Stimulated activated CD4-positive, alpha-beta T cell treated with anti-CD3 and anti-CD28 coated beads, TNF-alpha, amount 100 ng/mL, for 48 hours (primary cell): Measurements from ENCODE around the gene RNLS.

Source experiments
- DNase-seq, 3 donors: peaks; one replicate each; pipeline ENCODE4 v3.0.0-alpha.2; 2020; ENCODE audit warnings: low read depth in 3 of 3

Gene RNLS

DNA sequence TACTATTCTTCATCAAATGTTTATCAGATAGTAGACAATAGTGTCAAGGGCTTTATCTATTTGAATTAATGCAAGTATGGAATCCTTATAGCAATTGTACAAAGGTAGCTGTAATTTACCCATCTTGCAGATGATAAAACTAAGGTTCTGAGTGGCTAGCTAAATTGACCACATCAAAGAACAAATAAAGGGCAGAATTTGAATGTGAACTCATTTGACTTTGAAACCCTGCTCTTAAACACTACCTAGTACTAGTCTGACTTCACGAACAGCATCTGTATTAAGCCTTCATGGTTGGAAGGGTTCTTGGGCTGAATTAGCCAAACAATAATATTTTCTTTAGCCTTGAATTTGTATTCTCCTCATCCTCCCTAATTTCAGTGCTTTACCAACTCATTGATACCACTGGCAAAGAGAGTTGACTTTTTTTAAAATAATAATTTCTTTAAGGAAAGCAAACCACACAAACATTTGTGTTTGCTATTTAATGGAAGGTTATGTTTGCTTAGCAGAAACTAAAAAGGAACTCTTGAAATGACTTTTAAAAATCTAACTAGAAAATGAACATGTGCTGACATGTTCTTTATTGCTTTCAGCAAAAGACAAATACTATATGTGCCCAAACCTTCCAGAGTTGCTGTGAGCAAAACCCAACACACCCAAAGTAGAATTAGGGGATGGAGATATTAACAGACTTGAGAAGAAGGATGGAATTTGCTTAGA, 322.6 kb downstream of the RNLS start:
- no peak for DNase-seq

DNA sequence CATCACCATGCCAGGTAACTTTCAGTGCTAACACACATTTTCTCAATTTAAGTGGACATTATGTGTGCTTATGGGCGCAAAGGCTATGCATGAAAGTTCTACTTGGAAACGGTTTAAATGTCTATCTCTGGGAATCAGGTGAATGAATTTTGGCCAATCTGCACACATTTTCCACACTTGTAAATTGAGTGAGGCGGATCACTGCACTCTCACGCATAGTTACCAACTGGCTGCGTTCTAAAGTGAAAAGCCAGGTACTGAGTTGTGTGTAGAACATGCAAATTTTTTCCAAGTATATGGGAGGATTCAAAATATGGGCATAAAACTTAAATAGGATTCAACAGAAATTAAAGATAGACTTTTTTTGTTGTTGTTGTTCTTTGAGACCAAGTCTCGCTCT, 323.7 kb downstream of the RNLS start:
- no peak for DNase-seq

DNA sequence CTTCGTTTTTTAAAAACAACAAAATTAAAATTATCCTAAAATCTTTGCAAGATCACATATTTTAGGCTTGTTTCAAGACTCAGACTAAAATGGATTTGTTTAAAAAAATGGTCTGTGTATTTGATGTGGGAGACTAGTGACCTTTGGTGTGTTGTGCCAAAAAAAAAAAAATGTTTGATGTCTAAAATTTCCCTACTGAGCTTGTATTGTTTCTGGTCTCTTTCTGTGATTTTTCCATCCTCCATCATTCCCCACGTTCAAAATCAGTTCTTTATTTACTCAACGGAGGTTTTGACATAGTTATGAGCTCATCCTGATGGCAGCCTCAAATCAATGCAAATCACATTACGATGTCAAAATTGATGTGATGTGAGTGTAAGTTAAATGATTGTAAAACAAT, 326.2 kb downstream of the RNLS start:
- no peak for DNase-seq

DNA sequence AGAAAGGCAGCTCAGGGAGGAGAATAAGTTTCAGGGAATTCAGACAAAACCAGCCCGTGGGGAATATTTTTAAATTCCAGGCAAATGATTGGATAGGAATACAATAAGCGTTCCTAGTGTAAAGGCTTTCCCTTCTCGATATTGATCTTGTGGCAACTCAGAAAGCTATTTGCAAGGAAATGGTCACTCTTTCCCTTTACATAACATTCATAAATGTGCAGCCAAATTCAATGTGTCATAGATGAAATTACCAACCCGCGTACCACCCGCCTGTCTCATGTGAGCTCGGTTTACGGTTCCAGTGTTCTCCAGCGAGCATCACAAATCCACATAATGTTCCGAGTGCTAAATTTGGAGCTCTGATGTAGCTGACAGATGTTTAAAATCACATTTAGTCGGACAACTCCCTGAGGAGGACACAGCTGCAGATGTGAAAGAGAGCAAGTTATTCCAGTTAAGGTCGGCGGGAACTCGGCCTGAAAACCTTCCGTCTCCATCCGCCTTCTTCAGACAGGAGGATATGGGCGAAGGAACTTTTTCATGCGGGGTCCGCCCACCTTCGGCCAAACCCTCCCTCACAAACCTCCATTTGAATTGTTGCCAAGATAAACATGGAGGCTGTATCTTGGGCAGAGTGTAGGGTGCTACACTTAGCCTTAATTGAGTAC, 327.0 kb downstream of the RNLS start:
- no peak for DNase-seq

DNA sequence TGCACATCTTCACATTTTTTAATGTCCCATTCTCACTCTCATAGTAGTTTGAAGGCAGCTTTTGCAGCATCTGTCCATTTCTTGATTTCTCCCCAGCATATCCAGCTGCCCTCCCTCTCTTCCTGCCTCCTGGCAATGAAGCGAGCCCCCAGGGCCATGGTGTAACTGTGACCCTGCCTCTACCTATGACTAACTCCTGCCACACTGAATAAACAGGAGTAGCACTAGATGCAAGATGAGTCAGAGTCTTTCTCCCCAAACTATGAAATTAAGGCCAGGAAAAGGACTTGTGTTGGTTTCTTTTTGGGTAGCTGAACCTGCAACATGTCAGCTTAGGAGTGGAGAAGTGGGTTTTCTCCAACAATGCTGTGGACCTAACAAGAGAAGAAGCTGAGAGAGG, 329.0 kb downstream of the RNLS start:
- no peak for DNase-seq

DNA sequence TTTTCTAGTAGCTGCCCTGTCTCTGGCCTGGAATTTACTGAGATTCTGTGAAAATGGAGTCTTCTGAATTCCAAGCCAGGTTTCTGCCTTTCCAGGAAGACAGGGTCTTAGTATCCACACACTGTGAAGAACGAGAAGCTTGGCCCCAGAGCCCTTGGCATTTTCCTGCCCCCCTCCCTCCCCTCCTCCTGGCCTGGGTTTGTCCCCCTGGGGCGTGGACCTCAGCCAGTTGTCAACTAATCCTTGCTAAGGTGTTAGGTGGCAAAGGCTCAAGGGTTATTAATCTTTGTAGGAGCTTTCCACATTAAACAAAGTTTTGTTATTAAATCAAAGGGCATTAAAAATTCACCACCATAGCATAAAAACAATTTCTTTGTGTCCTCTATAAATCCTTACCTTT, 329.5 kb downstream of the RNLS start:
- DNase-seq: no peak

DNA sequence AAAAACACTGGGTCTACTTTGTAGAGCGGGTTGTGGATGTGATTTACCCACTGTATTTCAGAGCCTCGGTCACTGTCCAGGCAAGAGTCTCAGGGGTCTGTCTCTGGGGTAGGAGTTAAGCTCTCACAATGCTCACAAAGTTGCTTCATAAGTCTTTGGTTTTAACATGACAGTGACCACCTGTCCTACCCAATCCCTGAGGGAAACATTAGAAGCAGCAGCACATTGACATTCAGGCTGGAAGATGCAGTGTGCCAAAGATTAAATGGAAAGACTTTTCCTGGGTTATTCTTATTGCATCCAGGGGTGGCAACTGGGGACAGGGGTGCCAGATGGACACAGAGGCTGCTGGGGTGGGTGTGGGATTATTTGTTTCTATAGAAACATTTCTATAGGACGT, 330.0 kb downstream of the RNLS start:
- no peak for DNase-seq

DNA sequence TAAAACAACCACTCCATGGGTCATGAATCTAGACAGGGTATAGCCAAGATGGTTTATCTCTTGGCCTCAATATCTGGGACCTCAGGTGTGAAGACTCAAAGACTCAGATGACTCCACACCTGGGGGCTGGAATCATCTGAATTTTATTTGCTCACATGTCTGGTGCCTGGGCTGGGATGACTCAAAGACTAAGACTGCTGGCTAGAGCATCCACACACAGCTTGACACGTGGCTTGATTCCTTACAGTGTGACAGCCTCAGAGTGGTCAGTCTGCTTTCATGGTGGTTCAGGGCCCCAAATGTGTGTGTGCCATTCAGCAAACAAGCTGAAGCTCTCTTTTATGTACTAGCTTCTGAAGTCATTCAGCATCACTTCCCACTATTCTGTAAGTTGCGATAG, 333.7 kb downstream of the RNLS start:
- no peak for DNase-seq

DNA sequence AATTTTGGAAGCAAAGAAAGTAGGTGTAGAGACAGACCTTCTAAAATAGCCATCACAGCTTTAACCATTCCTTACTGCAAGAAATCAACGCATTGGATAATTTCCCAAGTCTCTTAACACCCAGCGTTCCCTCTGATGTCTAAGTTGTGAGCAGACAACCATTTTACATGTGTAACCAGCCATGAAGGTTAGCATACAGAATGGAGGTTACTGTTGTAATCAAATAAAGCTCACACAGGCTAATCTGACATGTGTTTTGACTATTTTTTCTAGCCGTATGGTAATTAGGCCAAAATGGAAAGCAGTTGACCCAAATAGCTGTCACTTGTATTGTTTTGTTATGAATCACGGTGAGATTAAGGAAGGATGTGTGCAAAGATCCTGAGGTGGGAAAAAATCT, 336.4 kb downstream of the RNLS start:
- no peak for DNase-seq

DNA sequence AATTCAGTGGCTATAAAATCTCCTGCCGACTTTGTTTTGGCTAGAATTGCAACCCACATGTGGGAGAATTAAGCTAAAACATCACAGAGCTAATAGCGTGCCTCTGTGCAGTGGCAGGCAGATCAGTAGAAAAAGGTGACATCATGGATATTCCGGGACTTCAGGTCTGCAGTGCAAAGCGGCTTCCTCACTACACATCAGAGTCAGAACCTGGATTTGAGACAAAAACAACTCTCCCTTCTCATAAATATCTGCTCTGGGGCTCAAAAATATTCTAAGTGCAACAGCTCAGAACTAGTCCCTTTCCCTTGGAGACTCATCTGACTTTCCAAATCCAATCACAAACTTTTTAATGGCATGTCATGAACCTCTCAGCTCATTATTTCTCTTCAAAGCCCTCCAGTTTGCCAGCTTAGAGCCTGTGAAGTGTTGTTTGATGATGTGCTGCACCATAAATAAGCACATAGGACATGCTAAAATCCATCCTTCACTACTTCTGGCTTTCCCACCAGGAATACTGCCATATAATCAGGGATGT, 337.1 kb downstream of the RNLS start:
- DNase-seq: no peak

DNA sequence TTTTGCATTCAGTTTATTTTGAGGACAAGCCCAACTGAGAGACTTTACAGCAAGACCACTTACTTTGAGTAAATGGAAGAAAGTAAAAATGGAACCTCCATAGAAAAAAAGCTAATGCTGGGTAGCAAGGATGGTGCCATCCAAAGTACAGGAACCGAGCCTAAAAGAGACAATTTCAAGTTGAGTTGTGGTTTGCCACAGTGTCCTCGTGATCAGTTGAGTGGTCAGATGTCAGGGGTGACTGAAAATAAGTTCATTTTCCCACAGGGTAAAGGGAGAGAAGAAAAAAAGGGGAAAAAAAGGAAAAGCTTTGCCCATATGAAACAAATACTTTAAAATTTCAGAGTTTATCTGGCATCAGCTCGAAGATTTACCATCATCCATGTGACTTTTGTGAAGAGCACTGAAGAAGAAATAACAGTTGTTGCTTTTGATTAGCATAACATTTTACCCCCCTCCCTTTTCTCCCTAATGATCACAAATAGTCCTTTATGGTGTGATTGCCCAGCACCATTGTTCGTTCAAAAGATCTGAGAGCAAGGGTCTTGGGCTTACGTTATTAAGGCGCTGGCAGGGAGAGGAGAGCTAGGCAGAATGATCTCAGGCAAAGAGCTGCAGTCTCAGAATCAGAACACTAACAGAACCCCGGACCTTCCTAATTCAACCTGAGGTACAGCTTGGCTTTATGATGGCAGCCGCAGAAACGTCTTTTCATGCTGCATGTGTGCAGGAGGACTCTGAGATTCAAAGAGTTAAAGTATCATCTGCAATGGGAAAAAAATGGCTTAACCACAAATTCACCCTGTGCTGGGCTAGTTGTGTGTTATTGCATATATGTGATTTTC, 338.1 kb downstream of the RNLS start:
- no peak for DNase-seq

DNA sequence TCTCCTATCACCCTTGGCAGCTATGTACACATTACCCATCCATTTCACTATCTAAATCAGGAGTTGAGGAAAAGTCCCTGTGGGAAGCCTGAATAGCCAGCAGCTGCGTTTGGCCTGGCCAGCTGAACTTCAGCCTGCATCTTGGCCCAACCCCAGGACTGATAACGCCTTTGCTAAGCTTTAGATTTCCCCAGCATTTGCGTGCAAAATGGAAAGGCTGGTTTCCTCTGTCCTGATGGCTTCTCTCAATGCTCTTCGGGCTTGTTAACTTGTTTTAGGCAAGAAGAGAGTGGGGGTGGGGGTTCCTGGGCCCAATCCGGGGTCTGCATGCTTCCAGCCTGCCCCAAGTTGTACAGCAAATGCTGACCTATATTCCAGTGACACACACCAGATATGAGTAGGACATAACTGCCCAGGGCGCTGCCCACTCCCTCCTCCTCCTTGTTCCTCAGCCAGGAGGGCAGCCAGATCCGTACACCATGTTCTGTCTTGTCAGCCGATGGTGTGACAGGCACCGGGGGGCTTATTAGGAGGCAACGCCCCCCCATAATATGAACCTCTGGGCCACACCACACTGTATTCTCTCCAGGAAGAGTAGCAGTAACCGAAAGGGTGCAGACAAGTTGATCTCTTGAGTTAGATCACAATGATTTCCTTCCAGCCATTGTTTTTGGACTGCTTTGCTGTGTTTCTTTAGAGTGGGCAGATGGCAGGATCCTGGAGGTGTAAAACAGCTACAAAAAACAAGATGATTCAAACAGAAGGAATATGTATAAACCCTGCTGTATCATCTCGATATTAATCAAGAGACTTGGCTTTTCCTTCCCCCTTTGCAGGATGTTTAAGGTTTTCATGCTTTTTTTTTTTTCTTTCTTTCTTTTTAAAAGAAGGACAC, 339.0 kb downstream of the RNLS start:
- no peak for DNase-seq

DNA sequence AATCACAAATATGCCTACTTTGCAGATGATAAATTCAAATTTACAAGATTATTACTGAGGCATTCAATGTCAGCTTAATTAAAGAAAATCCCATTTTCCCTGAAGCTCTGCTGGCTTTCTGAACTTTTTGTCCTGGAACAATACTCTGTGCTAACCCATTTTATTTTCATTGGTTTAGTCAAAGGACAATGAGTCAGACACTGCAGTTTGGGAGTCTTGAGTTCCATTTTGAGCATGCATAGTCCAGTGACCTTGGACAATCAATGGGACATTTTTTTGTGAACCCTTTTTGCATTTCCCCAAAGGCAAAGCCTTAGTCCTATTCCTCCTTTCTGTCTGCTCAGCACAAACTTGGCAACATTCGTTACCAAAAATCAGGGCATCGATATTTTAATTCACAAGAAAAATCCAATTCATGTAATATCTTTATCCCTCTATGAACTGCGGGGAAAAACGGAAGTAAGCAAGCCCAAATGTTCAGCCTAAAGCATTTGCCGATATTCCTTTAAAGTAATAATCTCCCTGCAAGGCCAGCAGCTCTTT, 339.8 kb downstream of the RNLS start:
- DNase-seq: no peak

DNA sequence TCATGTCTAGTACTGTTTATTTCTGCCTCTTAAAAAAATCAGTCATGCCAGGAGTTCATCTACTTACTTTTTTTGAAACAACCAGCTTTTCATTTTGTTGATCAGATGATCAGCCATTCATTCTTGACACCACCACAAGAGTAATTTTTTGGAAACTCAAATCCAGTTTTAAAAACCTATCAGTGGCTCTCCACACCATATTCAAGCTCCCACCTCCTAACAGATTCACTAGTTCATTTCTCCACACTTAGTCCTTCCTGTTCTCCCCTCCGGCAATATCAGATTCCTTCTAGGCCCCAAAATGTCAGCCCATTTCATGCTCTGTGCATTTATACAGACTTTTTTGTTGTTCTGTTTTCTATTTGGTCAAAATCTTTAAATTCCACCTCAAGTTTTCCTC, 341.6 kb downstream of the RNLS start:
- DNase-seq: no peak

DNA sequence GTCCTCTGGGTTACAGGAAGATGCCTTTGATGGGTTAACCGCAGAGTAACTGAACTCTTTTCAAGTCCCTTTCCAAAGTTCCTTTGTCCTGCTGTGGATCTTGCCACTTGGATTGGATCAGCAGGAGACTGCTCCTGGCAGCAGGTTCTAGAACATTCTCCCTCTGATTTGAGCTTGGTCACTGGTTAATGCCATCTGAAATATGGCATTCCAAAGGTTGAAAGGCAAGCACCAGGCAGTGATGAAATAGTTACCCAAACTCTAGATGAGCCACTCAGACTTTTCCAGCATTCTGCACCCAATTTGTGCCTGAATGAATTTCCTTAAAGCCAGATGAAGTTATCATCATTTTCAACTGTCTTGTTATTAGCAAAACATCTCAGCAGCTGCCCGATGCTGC, 343.9 kb downstream of the RNLS start:
- DNase-seq: no peak

DNA sequence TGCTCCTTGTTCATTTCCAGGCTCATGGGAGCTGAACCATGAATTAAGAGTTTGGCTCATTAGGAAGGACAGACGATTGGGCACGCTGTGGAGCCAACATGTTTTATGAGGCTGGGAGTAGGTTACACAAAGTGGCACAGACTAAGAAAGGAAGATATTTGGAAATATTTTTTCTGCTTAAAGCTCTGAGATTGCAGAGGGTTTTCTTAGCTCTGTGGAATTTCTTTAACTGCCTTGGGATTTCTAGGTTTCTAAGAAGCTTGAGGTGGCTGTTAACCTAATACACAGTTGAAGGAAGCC, 344.6 kb downstream of the RNLS start:
- DNase-seq: no peak

DNA sequence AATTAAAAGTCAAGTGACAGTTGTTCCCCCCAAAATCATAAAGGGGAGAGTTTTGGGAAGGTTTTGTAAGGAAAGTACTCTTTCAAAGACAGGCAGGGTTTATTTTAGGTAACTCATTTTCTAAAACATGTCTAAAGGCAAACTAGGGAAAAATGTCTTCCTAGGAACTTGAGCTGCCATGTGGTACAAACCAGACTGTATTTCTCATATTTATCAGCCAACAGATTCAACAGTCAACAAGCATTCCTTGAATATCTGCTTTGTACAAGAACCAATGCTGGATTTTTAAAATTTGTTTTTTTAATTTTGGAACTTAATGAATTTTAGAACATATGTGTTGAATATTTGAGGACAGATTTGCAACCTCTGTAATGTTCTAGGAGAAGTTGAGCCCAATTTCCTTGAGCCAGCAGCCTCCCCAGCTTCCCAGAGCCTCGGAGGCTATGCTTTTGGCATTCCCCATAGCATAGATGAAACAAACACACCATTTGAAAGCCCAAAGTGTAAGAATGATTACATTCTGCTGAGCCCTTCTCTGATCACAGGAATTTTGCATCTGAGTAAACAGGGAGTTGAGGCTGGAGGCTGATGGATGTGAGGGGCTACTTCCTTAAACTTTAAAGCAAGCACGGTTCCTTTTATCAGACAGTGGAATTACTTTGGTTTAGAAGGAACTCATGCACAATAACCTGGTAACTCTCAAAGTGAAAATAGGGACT, 345.1 kb downstream of the RNLS start:
- DNase-seq: no peak

DNA sequence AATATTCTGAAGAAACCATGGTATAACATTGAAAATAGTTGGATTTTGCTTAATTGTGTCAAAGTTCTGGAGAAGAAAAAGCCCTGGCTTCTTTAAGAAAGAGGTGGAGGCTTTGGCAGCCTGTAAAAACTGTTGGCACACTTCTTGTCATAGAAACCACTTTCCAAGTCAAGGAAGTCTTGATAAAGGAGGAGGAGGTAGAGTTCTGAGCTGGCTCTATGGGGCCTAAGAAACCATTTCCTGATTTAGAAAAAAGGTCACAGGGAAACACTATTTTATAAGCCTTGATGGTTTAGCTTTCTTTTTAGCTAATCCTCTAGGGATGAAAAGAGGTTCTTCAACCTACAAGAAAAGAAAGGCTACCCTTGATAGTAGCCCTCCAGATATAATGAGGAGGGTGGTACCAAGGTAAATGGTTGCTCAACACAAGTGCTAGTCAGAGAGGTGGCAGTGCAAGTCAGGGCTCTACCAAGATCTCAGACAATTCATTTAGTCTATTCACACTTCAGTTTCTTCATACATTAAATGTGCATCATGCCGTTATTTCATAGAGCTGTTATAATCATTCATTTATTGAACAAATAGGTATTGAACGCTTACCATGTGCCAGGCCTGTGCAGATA, 346.9 kb downstream of the RNLS start:
- DNase-seq: no peak

DNA sequence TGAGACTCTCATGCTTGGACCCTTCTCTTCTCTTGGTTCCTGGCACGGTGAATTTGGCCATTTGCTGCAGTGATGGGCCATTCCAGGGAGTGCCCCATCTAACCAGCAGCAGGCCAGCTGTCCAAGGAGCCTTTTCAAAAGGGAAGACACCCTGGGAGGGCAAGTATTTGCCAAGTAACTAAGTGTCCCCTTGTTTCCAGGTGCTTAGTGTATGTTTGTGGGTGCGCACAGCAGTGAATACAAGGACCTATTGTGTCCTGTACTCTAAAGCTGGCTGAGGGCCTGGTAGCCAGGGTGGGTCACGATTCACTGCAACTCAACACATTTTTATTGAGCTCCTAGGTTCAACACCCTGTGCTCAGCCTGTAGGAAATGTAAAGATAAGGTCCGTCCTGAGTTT, 348.8 kb downstream of the RNLS start:
- DNase-seq: no peak

DNA sequence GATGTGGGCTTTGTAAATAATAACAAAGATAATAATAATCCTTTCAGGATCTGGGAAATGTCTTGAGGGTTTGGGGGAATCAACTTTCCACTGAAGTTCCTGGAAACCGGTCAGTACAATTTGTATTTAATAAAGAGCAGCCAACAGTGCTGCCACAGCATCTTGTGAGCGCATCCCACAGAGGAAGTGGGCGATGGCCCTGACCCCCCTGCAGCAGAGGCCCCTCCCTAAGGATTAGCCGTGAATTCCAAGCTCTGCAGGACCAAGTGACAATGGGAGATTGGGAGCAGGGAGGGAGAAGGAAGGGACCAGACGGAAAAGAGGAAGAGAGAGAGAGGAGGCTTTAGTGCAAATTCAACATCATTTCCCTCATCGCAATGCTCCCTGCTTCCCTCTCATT, 349.2 kb downstream of the RNLS start:
- DNase-seq: no peak
